GM19395 (cell line): ENCODE results near the gene DKC1.
"Not testable (repeated sequence)": the region's sequence is repeated elsewhere in the genome, so short reads cannot be mapped to it uniquely, and the experiment has no call there.

Experiments used
- ATAC-seq: cut with Tn5 transposase; IDR thresholded peaks from one replicate; pipeline ENCODE4 v1.9.1; 2021; ENCODE audit warnings: mild to moderate bottlenecking, moderate library complexity; ENCODE audit not compliant: unreplicated experiment

The DKC1 gene

GRCh38 chrX:154785716-154786115 lies 23.1 kb downstream of the DKC1 start:
- no peak for ATAC-seq

- ATAC-seq: no peak
Observed at GRCh38 chrX:154791467-154791866, 28.8 kb downstream of the DKC1 start.

GRCh38 chrX:154791939-154792338 lies 29.3 kb downstream of the DKC1 start:
- no peak for ATAC-seq

GRCh38 chrX:154793084-154793795 lies 30.6 kb downstream of the DKC1 start:
- ATAC-seq: no peak

- ATAC-seq: no peak
Observed at GRCh38 chrX:154795016-154795415, 32.4 kb downstream of the DKC1 start.

- no peak for ATAC-seq
Observed at GRCh38 chrX:154797006-154797405, 34.3 kb downstream of the DKC1 start.

GRCh38 chrX:154799556-154800348 lies 37.1 kb downstream of the DKC1 start:
- no peak for ATAC-seq

- no peak for ATAC-seq
Observed at GRCh38 chrX:154800478-154801210, 38.0 kb downstream of the DKC1 start.

- no peak for ATAC-seq
Observed at GRCh38 chrX:154802947-154803346, 40.3 kb downstream of the DKC1 start.

GRCh38 chrX:154804261-154804956 lies 41.7 kb downstream of the DKC1 start:
- ATAC-seq: no peak

GRCh38 chrX:154804957-154805695 lies 42.5 kb downstream of the DKC1 start, which contains the start of gene MPP1:
MPP1 (minus strand) TSS chrX:154805485; CDS start chrX:154805373, 112 bp downstream.
- peak; percentile 91 for ATAC-seq

- ATAC-seq: no peak
Observed at GRCh38 chrX:154805696-154806091, 43.0 kb downstream of the DKC1 start.

- ATAC-seq: no peak
Observed at GRCh38 chrX:154806837-154807501, 44.3 kb downstream of the DKC1 start.

GRCh38 chrX:154809939-154810665 lies 47.4 kb downstream of the DKC1 start:
- no peak for ATAC-seq

GRCh38 chrX:154812341-154813101 lies 49.9 kb downstream of the DKC1 start:
- no peak for ATAC-seq

- ATAC-seq: no peak
Observed at GRCh38 chrX:154813801-154814200, 51.1 kb downstream of the DKC1 start.

GRCh38 chrX:154815274-154815818 lies 52.7 kb downstream of the DKC1 start:
- no peak for ATAC-seq

- not testable (repeated sequence) for ATAC-seq
Observed at GRCh38 chrX:154816326-154816898, 53.7 kb downstream of the DKC1 start.
